Stimulated activated CD4-positive, alpha-beta T cell treated with anti-CD3 and anti-CD28 coated beads, Interleukin-2, amount 100 ng/mL, for 48 hours (primary cell): ENCODE results near the gene ARHGEF39.
"Not testable (repeated sequence)": the region's sequence is repeated elsewhere in the genome, so short reads cannot be mapped to it uniquely, and the experiment has no call there.

Source experiments
- DNase-seq, 2 donors: peaks; one replicate each; pipeline ENCODE4 v3.0.0-alpha.2; 2020

ARHGEF39 gene

GRCh38 chr9:35649431-35650340 lies 15.3 kb downstream of the ARHGEF39 start:
- DNase-seq, result peak; percentile 27 to 38

DNA sequence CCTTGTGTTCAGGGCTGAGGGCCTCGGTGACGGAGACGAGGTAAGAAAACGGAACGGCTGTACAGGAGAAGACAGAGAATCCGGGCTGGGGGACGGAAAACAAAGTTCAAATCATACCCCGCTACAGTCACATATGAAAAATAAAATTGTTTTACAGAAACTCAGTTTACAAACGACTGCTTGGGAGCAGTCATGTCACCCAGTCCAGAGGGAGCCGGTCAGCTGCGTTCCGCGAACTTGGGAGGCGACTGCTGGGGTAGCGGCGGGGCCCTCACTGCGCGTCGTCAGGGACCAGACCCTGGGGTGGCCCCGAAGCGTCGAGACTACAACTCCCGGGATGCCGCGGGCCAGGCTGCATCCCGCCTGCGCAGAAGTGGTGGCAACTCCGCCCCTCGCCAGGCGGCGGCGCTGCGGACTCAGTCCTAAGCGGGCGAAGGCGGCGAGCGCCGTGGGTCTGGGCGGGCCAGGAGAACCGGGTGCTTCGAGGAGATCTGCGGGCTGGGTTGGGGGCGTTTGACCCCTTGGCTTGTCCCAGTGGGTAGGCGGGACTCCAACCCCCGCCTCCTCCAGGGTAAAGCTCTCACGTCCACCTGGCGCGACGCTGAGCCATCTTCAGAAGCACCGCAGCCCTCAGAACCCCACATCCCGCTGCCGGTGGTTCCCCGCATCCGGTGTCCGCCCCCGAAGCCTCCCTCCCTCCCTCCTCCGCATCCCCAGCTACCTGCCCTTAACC lies 18.3 kb downstream of the ARHGEF39 start:
- peak; percentile 92 to 93 for DNase-seq

DNA sequence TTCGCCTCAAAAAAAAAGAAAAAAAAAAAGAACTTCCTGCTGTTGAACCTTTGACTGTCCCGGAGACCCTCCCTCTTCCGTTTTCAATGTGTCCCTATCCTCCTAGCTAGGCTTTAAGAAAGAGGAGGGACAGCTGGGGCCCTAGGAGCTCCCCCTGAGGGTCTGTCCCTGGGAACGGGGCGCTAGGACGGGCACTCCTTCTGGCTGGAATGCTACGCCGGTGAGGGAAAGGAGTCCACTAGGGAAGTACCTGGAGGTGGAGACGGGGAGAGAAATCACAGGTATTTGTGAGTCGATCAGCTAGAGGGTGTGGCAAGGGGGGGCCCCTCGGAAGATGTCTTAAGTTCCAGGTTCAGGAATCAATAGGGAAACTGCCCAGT lies 18.9 kb downstream of the ARHGEF39 start:
- no peak for DNase-seq

DNA sequence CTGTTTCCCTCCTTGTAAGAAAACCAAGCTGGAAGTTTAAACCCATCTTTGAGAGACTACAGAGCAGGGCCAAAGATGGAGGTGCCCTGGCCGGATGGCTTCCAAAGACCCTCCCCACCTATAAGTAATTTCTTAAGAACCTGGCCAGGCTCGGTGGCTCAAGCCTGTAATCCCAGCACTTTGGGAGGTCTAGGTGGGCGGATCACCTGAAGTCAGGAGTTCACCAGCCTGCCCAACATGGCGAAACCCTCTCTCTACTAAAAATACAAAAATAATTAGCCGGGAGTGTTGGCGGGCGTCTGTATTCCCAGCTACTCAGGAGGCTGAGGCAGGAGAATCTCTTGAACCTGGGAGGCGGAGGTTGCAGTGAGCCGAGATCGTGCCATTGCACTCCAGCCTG lies 19.3 kb downstream of the ARHGEF39 start:
- DNase-seq, result not testable (repeated sequence)

DNA sequence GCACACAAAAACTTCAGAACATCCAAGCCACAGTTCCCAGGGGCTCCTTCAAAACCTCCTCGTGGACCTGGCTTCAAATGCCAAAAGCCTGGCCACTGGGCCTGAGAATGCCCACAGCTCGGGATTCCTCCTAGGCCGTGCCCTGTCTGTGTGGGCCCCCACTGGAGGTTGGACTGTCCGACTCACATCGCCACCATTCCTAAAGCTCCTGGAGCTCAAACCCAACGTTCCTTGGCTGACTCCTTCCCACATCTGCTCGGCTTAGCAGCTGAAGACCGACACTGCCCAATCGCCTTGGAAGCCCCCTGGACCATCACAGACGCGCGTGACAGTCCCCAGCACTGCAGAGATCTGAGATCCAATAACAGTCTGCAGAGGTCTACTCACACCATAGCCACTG lies 21.9 kb downstream of the ARHGEF39 start:
- DNase-seq, result no peak

DNA sequence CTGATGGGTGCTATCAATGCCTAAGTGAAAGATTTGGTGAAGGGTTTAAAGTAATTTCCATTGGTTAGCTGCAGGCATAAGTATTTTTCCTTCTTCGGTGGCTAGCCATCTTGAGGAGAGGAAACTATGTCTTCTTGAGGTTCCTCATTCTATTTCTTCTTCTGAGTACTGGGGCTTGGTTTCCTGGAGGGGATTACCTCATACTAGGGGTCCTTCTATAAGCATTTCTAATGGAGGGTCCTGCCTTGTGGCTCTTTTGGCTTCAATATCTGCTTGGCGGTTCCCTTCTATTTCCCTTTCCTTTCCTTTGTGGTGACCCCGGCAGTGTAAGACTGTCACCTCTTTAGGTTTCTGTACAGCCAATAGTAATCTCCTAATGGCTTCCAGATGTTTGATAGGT lies 23.5 kb downstream of the ARHGEF39 start:
- not testable (repeated sequence) for DNase-seq

- not testable (repeated sequence) for DNase-seq
These were observed 24.6 kb downstream of the ARHGEF39 start for GRCh38 chr9:35640431-35640830.

DNA sequence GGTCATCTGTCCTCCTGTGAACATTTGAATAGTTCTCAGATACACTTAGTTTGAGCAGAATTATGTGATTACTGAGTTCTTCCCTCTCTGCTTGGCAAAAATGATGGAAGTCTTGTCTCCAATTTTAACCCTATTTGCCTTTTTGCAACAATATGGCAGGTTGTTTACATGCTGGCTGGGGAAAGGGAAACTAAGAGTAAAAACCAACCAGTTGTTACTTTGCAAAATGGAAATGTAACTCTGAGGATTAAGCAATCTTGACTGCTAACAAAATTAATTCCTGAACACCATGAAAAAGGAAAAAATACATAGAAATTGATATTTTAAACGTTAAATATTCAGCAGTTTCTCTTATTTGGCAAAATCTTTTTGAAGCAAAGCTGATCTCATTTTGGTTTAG lies 25.4 kb downstream of the ARHGEF39 start:
- no peak for DNase-seq

- not testable (repeated sequence) for DNase-seq
These were observed 25.8 kb downstream of the ARHGEF39 start for GRCh38 chr9:35639225-35639624.

- not testable (repeated sequence) for DNase-seq
These were observed 26.2 kb downstream of the ARHGEF39 start for GRCh38 chr9:35638751-35639150.

DNA sequence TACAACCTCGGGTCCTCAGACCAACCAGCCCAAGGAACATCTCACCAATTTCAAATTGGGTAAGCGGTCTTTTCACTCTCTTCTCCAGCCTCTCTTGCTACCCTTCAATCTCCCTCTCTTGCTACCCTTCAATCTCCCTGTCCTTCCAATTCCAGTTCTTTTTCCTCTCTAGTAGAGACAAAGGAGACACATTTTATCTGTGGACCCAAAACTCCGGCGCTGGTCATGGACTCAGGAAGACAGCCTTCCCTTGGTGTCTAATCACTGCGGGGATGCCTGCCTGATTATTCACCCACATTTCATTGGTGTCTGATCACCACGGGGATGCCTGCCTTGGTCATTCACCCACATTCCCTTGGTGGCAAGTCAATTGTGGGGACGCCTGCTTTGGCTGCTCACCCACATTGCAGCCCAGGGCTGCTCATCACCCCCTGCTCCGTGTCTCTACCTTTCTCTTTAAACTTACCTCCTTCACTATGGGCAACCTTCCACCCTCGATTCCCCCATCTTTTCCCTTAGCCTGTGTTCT lies 27.5 kb downstream of the ARHGEF39 start:
- DNase-seq, result not testable (repeated sequence)

DNA sequence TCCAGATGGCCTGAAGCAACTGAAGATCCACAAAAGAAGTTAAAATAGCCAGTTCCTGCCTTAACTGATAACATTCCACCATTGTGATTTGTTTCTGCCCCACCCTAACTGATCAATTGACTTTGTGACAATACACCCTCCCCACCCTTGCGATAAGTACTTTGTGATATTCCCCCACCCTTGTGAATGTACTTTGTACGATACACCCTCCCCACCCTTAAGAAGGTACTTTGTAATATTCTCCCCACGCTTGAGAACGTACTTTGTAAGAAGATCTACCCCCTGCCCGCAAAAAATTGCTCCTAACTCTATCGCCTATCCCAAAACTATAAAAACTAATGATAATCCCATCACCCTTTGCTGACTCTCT lies 28.1 kb downstream of the ARHGEF39 start:
- DNase-seq, result not testable (repeated sequence)

DNA sequence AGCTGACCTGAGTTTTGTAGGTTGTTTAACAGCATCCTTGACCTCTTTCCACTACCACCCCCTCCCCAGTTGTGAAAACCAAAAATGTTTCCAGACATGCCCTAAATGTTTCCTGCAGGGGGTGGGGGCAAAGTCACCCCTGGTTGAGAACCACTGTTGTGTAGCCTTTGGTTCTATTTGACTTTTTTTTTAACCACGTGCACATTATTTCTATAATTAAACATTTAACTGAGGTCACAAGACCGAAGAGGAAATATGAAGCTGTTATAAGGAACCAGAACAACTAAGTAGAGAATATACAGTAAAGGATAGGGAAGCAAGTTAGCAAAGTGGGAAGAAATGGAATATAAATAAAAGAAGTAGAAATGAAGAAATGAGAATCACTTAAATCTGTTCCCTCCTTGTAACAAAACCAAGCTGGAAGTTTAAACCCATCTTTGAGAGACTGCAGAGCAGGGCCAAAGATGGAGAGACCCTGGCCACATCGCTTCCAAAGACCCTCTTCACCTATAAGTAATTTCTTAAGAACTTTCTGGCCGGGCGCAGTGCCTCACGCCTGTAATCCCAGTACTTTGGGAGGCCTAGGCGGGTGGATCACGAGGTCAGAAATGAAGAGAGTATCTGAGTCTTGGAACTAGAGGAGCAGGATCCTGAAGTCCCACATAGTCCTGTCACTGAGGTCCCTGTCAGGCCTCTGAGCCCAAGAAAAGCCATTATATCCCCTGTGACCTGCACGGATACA lies 28.7 kb downstream of the ARHGEF39 start:
- DNase-seq, result no peak

DNA sequence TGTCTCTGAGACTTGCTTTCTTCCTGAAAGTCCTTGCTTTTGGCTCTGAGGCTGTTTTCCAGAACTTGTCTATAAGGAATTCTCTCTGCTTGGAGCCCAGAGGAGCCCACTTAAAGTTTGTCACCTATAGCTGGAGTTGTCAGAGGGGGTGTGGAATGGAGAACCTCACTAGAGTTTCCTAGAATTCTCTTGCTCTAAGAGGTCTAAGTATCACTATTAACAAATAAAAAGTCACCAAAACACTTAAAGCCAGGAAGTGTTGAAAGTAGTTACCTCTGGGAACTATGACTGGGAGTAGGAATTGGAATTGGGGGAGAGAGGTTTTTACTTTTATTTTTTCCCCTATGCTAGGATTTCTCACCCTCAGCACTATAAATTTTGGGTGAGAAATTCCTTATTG lies 29.3 kb downstream of the ARHGEF39 start:
- DNase-seq, result no peak

GRCh38 chr9:35629597-35629996 lies 35.4 kb downstream of the ARHGEF39 start:
- no peak for DNase-seq

- no peak for DNase-seq
These were observed 36.5 kb downstream of the ARHGEF39 start for GRCh38 chr9:35628389-35628991.

DNA sequence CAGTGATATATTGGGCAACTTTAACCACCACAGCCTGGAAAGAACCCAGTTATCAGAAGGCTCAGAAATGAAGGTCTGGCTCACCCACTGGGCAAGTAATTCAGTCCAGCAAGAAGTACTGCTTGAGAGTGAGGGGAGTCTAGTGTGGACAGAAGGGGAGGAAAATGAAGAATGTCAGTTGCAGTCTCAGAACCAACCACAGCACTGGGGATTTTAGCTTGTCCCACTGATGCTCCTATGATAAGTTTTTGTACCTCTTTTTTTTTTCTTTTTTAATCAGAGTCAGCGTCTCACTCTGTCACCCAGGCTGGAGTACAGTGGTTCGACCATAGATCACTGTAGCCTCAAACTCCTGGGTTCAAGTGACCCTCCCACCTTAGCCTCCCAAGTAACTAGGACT lies 37.4 kb downstream of the ARHGEF39 start:
- no peak for DNase-seq

- DNase-seq, result no peak
These were observed 45.2 kb downstream of the ARHGEF39 start for GRCh38 chr9:35619800-35620158.

DNA sequence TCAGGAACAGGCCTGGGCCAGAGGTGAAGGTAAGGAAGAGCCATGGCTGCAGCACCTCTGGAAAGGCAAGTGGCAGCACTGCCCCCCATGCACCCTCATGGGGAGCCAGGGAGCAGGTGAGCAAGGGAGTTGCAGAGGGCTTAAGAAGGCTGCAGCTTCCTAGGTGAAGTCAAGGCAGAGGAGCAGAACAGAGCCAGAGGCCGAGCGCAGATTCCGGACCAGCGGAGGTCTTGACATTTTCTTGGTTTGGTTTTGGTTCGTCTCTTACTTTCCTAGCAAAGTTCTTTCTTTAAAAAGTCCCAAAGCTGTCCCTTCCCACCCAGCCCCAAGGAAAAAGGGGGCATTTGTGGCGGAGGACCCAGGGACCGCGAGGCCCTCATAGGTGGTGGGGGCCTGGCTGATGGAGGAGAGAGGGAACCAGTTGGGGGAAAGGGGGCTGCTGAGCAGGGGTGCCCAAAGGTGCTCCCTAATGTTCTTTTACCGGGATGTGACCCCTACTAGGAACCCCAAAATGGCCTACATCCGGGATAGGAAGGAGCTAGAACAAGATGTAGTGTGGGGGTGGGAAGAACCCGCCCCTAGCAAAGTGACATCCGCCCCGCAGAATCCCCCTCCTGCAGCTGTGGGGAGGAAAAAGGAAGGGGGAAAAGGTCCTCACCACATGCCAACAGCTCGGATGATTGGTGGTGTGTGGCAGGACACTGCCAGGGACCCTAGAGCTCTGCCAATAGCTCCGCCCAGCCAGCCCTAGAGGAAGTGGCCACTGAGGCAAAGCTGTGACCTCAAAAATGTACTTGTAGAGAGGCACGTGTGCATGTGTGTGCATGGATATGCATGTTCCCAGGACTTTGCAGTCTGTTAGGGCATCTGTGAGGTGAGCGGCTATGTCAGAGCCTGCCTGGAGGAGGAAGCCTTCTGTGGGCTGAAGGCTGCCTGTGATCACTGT lies 45.9 kb downstream of the ARHGEF39 start:
- peak in 1 of 2 donors; percentile 32 for DNase-seq

- no peak for DNase-seq
These were observed 46.7 kb downstream of the ARHGEF39 start, which contains the start of gene CD72 for GRCh38 chr9:35618325-35618727. Gene CD72, minus strand, starts transcription at chr9:35618413. Its CDS starts 110 bp downstream, at chr9:35618303.

- DNase-seq, result no peak
These were observed 47.4 kb downstream of the ARHGEF39 start for GRCh38 chr9:35617548-35617947.
